Pulmonary artery endothelial cell (primary cell): ENCODE results near the gene SPEM1. TPM values are rescaled to one million over a fixed set of nuclear protein-coding genes. Genes with fewer than 3 reads are reported as not detected.

Experiments used
- DNase-seq: peaks from one replicate; pipeline ENCODE4 v3.0.0-alpha.2; 2011; ENCODE audit warnings: low read depth, low spot score
- total RNA-seq: library from RNA; depleted of rRNA; stranded (reverse); fragments of >200 nt; gene quantifications from 2 replicates; pipeline ENCODE4 v1.2.3, GENCODE V29; 2014

SPEM1 gene
- total RNA-seq, 1 donor from 2014 or later = not detected

DNA sequence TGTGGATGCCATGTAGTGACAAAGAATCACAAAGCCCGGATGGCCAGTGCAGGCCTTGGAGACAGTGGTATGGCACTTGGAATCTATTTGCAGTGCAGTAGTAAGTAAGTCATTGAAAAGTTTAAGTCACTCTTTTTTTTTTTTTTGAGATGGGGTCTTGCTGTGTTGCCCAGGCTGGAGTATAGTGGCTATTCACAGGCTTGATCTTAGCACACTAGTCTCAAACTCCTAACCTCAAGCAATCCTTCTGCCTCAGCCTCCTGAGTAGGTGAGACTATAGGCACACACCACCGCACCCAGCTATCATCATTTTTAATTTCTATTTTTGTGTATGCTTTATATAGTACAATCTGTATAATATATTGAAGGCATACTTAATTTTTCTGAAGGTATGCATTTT is 21.5 kb upstream of the SPEM1 start:
- DNase-seq = no peak

- no peak for DNase-seq
Measured at GRCh38 chr17:7403043-7403726, 16.9 kb upstream of the SPEM1 start.

GRCh38 chr17:7403727-7403976 is 16.5 kb upstream of the SPEM1 start:
- no peak for DNase-seq

DNA sequence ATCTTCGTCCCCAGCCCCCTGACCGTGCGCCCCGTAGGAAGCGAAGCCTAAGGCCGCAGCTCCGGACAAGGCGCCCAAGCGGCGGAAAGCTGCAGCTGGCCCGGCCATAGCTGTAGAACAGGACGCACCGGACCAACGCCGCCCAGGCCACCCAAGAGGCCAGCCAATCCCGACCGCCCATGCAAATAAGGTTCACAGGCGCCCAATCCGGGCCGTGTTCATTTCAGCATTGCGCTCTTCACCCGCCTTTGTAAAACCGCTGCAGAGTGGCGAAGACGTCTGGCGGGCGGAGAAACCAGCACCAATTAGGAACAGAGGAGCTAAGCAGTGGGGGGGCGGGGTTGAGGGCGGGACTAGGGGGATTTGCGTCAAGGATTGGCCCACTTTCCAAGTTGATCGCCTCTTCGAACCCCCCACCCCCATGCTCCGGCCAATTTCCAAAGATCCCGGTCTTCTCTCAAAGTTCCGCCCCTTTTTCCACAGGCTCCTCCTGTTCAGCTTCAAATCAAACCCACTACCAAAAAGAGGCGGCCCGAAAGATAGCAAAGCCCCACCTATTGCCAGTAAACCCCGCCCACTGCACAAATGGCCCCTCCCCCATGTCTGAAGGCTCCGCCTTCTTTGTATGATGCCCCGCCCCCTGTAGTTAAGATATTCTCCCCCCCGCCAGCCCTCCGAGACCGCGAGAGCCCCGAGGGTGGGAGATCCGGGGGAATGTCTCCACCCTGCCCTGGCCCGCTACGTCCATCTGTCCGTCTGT is 16.0 kb upstream of the SPEM1 start, which contains the start of gene TMEM256:
Gene TMEM256 (minus strand): TSS at position 121 of the 760 bp plus-strand sequence. CDS start 13 bp downstream, at position 108.
- DNase-seq = peak; percentile 98

GRCh38 chr17:7404737-7405349 is 15.3 kb upstream of the SPEM1 start:
- DNase-seq = no peak

- DNase-seq = no peak
Measured at GRCh38 chr17:7405350-7406234, 14.5 kb upstream of the SPEM1 start.

DNA sequence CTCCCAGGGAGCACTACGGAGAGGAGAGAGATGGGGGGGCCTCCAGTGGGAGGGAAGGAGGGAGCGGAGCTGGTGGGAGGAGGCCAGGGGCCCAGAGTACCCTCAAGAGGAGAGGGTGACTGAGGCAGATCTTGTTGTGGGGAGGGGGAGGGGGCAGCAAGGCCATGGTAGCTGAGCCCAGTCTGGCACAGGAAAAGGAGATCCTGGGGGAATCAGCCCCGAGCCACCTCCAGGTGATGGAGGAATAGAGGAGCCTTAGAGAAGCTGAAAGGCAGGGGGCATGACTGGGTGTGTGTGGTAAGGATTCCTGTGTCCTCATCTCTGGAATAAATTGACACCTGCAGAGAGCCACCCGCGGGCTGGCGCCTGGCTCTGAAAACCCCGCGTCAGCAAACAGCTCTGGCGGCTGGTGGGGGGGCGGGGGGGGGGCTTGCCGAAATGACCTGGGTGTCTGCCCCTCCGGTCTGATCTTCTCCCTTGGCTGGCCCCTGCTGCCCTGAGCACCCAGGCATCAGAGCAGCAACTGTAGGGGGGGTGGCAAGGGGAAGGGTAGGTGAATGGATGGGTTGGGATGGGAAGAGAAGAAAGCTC is 13.8 kb upstream of the SPEM1 start:
- no peak for DNase-seq

DNA sequence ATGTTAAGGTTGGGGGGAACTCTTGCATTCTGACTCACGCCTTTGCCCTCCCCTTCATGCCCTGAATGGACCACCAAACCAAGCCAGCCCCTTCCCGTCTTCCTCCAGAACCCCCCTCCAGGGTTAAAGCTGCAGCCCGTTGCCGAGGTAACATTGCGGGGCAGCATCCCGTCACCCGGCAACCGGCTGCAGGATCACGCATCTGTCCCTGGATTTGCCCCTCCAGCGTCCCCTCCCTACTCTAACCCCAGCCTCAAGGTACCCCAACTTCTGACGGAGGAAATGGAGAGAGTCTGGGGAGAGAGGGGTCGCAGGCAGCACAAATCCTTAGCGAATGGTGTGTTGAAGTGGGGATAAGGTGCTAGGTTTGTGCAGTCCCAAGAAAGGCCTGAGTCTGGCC is 13.0 kb upstream of the SPEM1 start:
- no peak for DNase-seq

DNA sequence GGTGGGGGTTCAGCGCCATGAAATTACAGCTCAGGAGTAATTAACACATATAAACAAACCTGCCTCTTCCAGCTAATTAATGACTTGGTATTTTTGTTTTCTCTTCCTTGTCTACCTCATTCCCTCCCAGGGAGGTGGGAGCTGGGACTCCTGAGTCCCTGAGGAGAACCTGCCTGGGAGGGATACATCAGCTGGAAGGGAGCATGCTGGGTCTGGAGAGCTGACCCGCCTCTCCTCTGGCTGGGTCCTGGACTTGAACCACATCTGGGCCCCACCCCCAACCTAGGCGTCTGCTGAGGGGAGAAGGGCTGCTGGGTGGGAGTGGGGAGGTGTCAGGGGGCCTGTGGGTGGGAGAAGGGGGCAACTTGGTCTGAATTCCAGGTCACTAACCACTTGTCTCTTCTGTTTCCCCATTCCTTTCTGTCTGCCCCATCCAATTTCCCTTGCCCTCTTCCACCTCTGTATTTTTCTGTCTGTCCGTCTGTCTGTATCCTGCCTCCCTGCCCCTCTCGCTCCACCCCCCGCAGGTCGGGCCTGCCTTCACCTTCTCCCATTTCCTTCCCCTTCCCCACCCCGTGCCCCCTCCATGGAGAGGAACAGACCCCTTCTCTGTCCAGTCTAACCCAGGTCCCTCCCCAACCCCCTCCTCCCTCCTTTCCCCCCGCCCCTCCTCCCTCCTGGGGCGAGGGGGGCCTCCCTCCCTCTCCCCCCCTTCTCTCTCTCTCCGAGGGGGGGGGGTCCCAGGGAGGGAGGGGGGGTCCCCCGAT is 12.5 kb upstream of the SPEM1 start, which contains the start of gene NLGN2:
Gene NLGN2 (plus strand): TSS at position 361 of the 767 bp plus-strand sequence. CDS start 411 bp downstream, outside the sequence.
- no peak for DNase-seq

DNA sequence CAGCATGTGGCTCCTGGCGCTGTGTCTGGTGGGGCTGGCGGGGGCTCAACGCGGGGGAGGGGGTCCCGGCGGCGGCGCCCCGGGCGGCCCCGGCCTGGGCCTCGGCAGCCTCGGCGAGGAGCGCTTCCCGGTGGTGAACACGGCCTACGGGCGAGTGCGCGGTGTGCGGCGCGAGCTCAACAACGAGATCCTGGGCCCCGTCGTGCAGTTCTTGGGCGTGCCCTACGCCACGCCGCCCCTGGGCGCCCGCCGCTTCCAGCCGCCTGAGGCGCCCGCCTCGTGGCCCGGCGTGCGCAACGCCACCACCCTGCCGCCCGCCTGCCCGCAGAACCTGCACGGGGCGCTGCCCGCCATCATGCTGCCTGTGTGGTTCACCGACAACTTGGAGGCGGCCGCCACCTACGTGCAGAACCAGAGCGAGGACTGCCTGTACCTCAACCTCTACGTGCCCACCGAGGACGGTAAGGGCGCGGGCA is 11.8 kb upstream of the SPEM1 start:
- no peak for DNase-seq

GRCh38 chr17:7408863-7409262 is 11.3 kb upstream of the SPEM1 start:
- DNase-seq = no peak

DNA sequence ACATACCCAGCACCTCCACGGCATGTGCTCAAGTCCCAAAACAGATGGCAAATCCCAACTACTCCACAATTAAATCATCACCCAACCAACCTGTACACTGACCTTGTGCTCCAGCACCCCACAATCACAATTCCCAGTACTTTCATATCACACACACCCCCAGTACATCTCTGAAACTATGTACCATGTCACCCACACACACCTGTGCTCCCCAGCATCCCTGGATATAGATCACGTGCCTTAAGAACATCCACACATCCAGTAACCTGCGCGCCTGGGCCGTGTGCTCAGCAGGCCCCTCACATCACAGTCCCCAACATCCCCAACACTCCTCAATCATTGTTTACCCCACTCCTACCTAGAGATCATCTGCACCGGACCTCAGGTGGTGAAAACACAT is 10.4 kb upstream of the SPEM1 start:
- no peak for DNase-seq

- DNase-seq = no peak
Measured at GRCh38 chr17:7410634-7411426, 9.3 kb upstream of the SPEM1 start.

GRCh38 chr17:7411427-7411750 is 8.7 kb upstream of the SPEM1 start:
- DNase-seq = no peak

- DNase-seq = no peak
Measured at GRCh38 chr17:7413346-7413985, 6.7 kb upstream of the SPEM1 start.

- no peak for DNase-seq
Measured at GRCh38 chr17:7414837-7415236, 5.3 kb upstream of the SPEM1 start.

DNA sequence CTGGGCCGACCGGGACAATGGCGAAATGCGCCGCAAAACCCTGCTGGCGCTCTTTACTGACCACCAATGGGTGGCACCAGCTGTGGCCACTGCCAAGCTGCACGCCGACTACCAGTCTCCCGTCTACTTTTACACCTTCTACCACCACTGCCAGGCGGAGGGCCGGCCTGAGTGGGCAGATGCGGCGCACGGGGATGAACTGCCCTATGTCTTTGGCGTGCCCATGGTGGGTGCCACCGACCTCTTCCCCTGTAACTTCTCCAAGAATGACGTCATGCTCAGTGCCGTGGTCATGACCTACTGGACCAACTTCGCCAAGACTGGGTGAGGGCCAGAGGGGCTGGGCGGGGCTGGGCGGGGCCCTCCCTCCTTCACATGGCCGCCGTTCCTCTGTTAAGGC is 4.3 kb upstream of the SPEM1 start:
- no peak for DNase-seq

DNA sequence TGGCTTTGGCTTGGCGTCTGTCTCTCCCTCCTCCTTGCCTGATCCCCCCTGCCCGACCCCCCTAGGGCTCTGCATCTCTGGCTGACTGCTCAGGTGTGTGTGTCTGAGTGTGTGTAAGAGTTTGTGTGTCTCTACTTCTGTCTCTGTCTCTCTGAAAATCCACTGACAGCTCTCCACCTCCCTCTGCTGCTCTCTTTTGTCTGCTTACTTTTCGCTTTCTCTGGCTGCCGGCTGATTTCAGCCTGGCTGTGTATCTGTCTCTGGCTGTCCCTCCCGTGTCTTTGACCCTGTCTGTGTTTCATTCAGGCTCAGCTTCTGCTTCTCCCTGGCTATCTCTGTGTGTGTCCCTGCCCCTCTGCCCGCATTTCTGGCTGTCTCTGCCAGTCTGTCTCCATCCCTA is 3.8 kb upstream of the SPEM1 start:
- DNase-seq = no peak

- no peak for DNase-seq
Measured at GRCh38 chr17:7417056-7417655, 3.0 kb upstream of the SPEM1 start.
